HG03457 (cell line): Measurements from ENCODE around the gene NR6A1.
"Not testable (repeated sequence)": the region's sequence is repeated elsewhere in the genome, so short reads cannot be mapped to it uniquely, and the experiment has no call there.

Experiments used
- ATAC-seq: cut with Tn5 transposase; IDR thresholded peaks from one replicate; pipeline ENCODE4 v1.9.1; 2021; ENCODE audit warnings: moderate number of reproducible peaks; ENCODE audit not compliant: unreplicated experiment

The NR6A1 gene

GRCh38 chr9:124761710-124762109 is 9.4 kb downstream of the NR6A1 start:
- no peak for ATAC-seq

GRCh38 chr9:124761196-124761595 is 9.9 kb downstream of the NR6A1 start:
- no peak for ATAC-seq

- no peak for ATAC-seq
Measured at GRCh38 chr9:124760719-124761118, 10.4 kb downstream of the NR6A1 start.

GRCh38 chr9:124759327-124759726 is 11.8 kb downstream of the NR6A1 start:
- ATAC-seq = no peak

- ATAC-seq = no peak
Measured at GRCh38 chr9:124758691-124759090, 12.4 kb downstream of the NR6A1 start.

GRCh38 chr9:124758061-124758460 is 13.1 kb downstream of the NR6A1 start:
- no peak for ATAC-seq

- ATAC-seq = no peak
Measured at GRCh38 chr9:124757616-124758015, 13.5 kb downstream of the NR6A1 start.

GRCh38 chr9:124756011-124756410 is 15.1 kb downstream of the NR6A1 start:
- ATAC-seq = no peak

GRCh38 chr9:124755061-124755460 is 16.1 kb downstream of the NR6A1 start:
- no peak for ATAC-seq

GRCh38 chr9:124754289-124754688 is 16.8 kb downstream of the NR6A1 start:
- ATAC-seq = no peak

- ATAC-seq = no peak
Measured at GRCh38 chr9:124752967-124753366, 18.1 kb downstream of the NR6A1 start.

GRCh38 chr9:124749781-124750180 is 21.3 kb downstream of the NR6A1 start:
- no peak for ATAC-seq

GRCh38 chr9:124749284-124749683 is 21.8 kb downstream of the NR6A1 start:
- no peak for ATAC-seq

GRCh38 chr9:124747065-124747464 is 24.0 kb downstream of the NR6A1 start:
- ATAC-seq = no peak

- no peak for ATAC-seq
Measured at GRCh38 chr9:124743686-124744348, 27.3 kb downstream of the NR6A1 start.

- no peak for ATAC-seq
Measured at GRCh38 chr9:124742940-124743339, 28.2 kb downstream of the NR6A1 start.

- ATAC-seq = no peak
Measured at GRCh38 chr9:124741662-124742061, 29.4 kb downstream of the NR6A1 start.

GRCh38 chr9:124741149-124741548 is 30.0 kb downstream of the NR6A1 start:
- no peak for ATAC-seq

- no peak for ATAC-seq
Measured at GRCh38 chr9:124739360-124739759, 31.8 kb downstream of the NR6A1 start.

- not testable (repeated sequence) for ATAC-seq
Measured at GRCh38 chr9:124738075-124738474, 33.0 kb downstream of the NR6A1 start.

GRCh38 chr9:124735121-124735520 is 36.0 kb downstream of the NR6A1 start:
- no peak for ATAC-seq

GRCh38 chr9:124734741-124735083 is 36.4 kb downstream of the NR6A1 start:
- not testable (repeated sequence) for ATAC-seq

GRCh38 chr9:124733964-124734740 is 37.0 kb downstream of the NR6A1 start:
- ATAC-seq = no peak
